Vagina (tissue), 2 donors: ENCODE data around the gene MARK1.

Experiments used
- POLR2A ChIP-seq, 2 donors: fragments of 450-650 bp; IDR thresholded peaks; one replicate each; pipeline ENCODE4 v1.6.1; 2017; ENCODE audit warnings: antibody characterized with exemption in 2 of 2, mild to moderate bottlenecking in 2 of 2, moderate library complexity in 2 of 2
- POLR2AphosphoS5 ChIP-seq, 2 donors: sonication (generic); formaldehyde crosslinking; IDR thresholded peaks; one replicate each; pipeline ENCODE4 v1.9.0; 2017; ENCODE audit warnings: antibody characterized with exemption in 2 of 2, mild to moderate bottlenecking in 2 of 2, low read depth in 1 of 2; ENCODE audit not compliant: insufficient read depth in 1 of 2
- TF ChIP-seq, protein P1 (sequence below), 3 experiments: fragments of 450-650 bp in 2 of 3; fragments of 200-600 bp in 1 of 3; sonication (generic) in 1 of 3; IDR thresholded peaks; one replicate each; pipeline ENCODE4 v1.5.1; 2017 to 2019; ENCODE audit warnings: antibody characterized with exemption in 3 of 3, mild to moderate bottlenecking in 2 of 3, moderate library complexity in 2 of 3

DNA sequence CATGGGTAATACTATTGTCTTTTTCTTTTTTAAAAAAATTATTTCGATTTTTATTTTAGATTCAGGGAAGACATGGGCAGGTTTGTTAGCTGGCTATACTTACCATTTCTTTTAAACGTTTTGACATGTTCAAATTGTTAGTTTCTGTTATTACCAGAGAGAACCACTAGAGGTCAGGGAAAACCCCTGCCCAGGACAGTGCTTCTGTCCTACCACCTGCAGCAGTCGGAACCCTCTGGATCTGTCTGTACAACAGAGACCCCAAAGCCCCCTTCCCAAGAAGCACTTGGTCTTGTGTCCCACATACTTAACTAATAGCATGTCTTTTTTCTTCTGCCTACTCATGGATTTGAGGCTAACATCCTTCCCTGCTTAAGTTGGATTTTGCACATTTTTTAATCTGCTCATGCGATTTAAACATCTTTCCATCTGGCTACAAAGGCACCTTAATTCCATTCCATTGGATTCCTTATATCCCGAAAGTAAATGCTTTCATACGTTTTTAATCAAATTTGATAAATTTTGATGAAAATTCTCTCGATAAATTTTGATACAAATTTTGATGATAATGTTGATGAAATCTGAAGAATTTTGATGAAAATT lies 152.2 kb downstream of the MARK1 start:
- TF ChIP-seq, protein P1, sequence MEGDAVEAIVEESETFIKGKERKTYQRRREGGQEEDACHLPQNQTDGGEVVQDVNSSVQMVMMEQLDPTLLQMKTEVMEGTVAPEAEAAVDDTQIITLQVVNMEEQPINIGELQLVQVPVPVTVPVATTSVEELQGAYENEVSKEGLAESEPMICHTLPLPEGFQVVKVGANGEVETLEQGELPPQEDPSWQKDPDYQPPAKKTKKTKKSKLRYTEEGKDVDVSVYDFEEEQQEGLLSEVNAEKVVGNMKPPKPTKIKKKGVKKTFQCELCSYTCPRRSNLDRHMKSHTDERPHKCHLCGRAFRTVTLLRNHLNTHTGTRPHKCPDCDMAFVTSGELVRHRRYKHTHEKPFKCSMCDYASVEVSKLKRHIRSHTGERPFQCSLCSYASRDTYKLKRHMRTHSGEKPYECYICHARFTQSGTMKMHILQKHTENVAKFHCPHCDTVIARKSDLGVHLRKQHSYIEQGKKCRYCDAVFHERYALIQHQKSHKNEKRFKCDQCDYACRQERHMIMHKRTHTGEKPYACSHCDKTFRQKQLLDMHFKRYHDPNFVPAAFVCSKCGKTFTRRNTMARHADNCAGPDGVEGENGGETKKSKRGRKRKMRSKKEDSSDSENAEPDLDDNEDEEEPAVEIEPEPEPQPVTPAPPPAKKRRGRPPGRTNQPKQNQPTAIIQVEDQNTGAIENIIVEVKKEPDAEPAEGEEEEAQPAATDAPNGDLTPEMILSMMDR (IDR thresholded peaks at IDR 0.05), result peak; percentile 40 to 64 (median 45)
- TF ChIP-seq POLR2A (IDR thresholded peaks at IDR 0.05) (no peak), POLR2AphosphoS5 (IDR thresholded peaks at IDR 0.05; ENCODE audit: insufficient read depth in 1 of 2, low read depth in 1 of 2) (no peak)
